OCI-LY7 (cell line): ENCODE results near the gene ASB12.

ENCODE experiments used
- EZH2phosphoT487 ChIP-seq: fragments of 200-600 bp; sonication (generic); IDR thresholded peaks from 2 replicates; pipeline ENCODE4 v1.6.1; 2018; ENCODE audit warnings: low read depth, borderline replicate concordance, mild to moderate bottlenecking, mixed run types, antibody characterized with exemption, low read length, moderate library complexity, mixed read lengths
- TF ChIP-seq, protein P1 (sequence below): fragments of 200-600 bp; sonication (generic); conservative IDR thresholded peaks from 2 replicates; pipeline ENCODE4 v1.5.1; 2014; ENCODE audit warnings: mild to moderate bottlenecking, antibody characterized with exemption, low read length, moderate library complexity, mixed read lengths

DNA sequence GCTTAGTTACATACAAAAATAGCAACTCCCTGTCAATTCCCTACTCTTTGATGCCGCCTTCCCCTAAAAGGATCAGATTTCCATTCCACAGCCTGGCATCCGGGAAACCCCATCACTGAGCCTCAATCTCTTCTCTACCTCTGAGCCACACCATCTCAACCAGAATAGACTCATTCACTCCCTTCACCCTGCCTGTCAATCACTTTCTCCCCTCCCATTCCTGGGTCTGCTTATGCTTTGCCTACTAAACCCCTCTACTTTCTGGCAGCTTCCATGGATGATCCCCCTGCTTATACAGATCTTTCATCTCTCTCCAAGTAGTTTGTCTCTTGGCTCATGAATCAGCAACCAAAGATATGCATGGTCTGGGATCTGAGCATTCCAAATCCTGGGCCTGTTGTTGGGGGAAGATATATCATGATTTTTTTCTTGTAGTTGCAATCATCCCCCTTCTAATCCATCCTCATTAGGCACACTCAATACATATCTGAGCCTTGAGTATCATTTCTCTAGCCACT lies 27.5 kb downstream of the ASB12 start:
- TF ChIP-seq, protein P1, sequence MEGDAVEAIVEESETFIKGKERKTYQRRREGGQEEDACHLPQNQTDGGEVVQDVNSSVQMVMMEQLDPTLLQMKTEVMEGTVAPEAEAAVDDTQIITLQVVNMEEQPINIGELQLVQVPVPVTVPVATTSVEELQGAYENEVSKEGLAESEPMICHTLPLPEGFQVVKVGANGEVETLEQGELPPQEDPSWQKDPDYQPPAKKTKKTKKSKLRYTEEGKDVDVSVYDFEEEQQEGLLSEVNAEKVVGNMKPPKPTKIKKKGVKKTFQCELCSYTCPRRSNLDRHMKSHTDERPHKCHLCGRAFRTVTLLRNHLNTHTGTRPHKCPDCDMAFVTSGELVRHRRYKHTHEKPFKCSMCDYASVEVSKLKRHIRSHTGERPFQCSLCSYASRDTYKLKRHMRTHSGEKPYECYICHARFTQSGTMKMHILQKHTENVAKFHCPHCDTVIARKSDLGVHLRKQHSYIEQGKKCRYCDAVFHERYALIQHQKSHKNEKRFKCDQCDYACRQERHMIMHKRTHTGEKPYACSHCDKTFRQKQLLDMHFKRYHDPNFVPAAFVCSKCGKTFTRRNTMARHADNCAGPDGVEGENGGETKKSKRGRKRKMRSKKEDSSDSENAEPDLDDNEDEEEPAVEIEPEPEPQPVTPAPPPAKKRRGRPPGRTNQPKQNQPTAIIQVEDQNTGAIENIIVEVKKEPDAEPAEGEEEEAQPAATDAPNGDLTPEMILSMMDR = no peak
- no peak for TF ChIP-seq EZH2phosphoT487
